Measurements from ENCODE around the gene POU2F2.

DNA sequence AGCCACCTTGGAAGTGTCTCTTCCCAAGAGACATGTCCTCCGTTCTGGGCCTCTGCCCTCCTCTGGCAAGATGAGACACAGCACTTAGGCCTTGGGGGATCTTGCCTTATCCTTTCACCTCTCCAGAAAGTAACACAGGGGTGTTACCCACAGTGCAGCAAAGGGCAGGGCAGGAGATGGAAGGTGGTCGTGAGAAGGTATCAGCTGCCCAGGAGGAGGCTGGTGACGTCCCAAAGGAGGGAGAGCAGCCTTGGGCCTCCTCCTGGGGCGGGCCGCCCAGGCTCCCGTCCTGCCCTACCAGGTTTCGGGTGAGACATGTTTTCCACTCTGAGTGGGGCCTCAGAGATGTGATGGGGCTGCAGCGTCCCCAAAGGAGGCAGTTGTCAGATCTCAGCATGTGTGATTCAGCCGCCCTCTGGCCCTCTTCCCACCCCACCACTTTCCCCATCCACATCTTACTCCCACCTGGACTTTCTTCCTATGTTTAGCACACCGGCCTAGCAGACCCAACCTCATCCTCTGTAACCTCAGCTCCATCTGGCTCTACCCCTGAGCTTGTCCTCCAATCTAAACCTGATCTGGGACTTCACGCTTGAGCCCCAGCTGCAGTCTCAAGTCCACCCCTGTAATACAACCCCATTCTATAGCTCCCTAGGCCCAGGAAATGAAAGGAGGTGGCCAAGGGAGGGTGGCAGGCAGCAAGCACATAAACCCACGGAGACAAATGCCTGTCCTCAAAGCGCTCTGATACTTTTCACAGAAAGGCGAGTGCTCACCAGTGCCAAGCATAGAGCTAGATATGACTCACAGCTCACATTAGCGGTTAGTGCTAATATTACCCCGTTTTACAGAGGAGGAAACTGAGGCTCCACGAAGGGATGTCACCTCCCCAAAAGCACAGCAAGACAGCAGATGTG is 9.3 kb downstream of the POU2F2 start:
- TF ChIP-seq POLR2AphosphoS5 (IDR thresholded peaks at IDR 0.05), result no peak
- TF ChIP-seq, protein P1, sequence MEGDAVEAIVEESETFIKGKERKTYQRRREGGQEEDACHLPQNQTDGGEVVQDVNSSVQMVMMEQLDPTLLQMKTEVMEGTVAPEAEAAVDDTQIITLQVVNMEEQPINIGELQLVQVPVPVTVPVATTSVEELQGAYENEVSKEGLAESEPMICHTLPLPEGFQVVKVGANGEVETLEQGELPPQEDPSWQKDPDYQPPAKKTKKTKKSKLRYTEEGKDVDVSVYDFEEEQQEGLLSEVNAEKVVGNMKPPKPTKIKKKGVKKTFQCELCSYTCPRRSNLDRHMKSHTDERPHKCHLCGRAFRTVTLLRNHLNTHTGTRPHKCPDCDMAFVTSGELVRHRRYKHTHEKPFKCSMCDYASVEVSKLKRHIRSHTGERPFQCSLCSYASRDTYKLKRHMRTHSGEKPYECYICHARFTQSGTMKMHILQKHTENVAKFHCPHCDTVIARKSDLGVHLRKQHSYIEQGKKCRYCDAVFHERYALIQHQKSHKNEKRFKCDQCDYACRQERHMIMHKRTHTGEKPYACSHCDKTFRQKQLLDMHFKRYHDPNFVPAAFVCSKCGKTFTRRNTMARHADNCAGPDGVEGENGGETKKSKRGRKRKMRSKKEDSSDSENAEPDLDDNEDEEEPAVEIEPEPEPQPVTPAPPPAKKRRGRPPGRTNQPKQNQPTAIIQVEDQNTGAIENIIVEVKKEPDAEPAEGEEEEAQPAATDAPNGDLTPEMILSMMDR (IDR thresholded peaks at IDR 0.05), result no peak
- TF ChIP-seq POLR2A (IDR thresholded peaks at IDR 0.05), result no peak

Measured in suprapubic skin (tissue), 4 donors.